22Rv1 (cell line): ENCODE results near the gene RMP24.

Experiments
- CTCF ChIP-seq: fragments of 450-650 bp; IDR thresholded peaks from 2 replicates; pipeline ENCODE4 v1.5.1; 2017; ENCODE audit warnings: mild to moderate bottlenecking
- ZFX ChIP-seq: fragments of 450-650 bp; IDR thresholded peaks from 2 replicates; pipeline ENCODE4 v1.6.1; 2017; ENCODE audit warnings: antibody characterized with exemption, borderline replicate concordance

GRCh38 chr18:36009214-36009613 lies 36.7 kb downstream of the RMP24 start:
- TF ChIP-seq CTCF (no peak), ZFX (no peak)
